ENCODE data around the gene PPP1R3G. TPM values are rescaled to one million over a fixed set of nuclear protein-coding genes. Genes with fewer than 3 reads are reported as not detected.
"Not testable (repeated sequence)": the region's sequence is repeated elsewhere in the genome, so short reads cannot be mapped to it uniquely, and the experiment has no call there.

PPP1R3G gene
- total RNA-seq, 1 experiment from 2014 or later, result 0.15 TPM

- Mint-ChIP-seq H3K36me3 (peaks cover 16% of the 10 kb centered on the region), H3K27me3 (ENCODE audit: low read depth) (peaks cover 4% of the 10 kb centered on the region), H3K4me3 (no peak overlapping the region), H3K27ac (no peak overlapping the region), H3K4me1 (peaks cover 9% of the 10 kb centered on the region), H3K9me3 (peaks cover 31% of the 10 kb centered on the region)
- no peak for ATAC-seq
- DNase-seq (ENCODE audit: low spot score), result no peak
- POLR2A ChIA-PET, result no interaction called here
- TF ChIP-seq MYBL2 (CRISPR knock-in tag; IDR thresholded peaks at IDR 0.05) (no peak), FOXJ3 (CRISPR knock-in tag; IDR thresholded peaks at IDR 0.05; ENCODE audit: borderline replicate concordance) (no peak)
- CTCF ChIA-PET, result interaction anchor here (0.6 to 1.2 kb wide), 3 partner anchors 25 to 456 kb away, joined by 3 read pairs; no protein-coding TSS in a partner anchor
Observed at GRCh38 chr6:5055118-5055517, 30.0 kb upstream of the PPP1R3G start.

GRCh38 chr6:5058254-5058653, 26.9 kb upstream of the PPP1R3G start:
- ATAC-seq (no peak), DNase-seq (ENCODE audit: low spot score) (no peak)
- Mint-ChIP-seq H3K27me3 (ENCODE audit: low read depth) (no peaks in the 10 kb centered on the region), H3K4me3 (no peak overlapping the region), H3K36me3 (no peaks in the 10 kb centered on the region), H3K9me3 (peaks cover 12% of the 10 kb centered on the region), H3K27ac (no peak overlapping the region), H3K4me1 (peaks cover 9% of the 10 kb centered on the region)
- POLR2A ChIA-PET, result interaction anchor here (0.7 kb wide), 1 partner anchor 663 kb away, joined by 3 read pairs; no protein-coding TSS in a partner anchor
- CTCF ChIA-PET, result interaction anchor here (1.0 to 2.4 kb wide), 11 partner anchors 15 to 340 kb away, joined by 3 to 25 read pairs (median 7); partner anchors contain the start of gene PPP1R3G
- TF ChIP-seq ZNF425 (CRISPR knock-in tag; conservative IDR thresholded peaks at IDR 0.05), result no peak
- no peak for TF ChIP-seq ZNF317 (CRISPR knock-in tag; IDR thresholded peaks at IDR 0.05; ENCODE audit: borderline replicate concordance, low read depth)
- TF ChIP-seq NR3C1 (CRISPR knock-in tag; conservative IDR thresholded peaks at IDR 0.05; ENCODE audit: low read depth), result no peak
- TF ChIP-seq SP1 (CRISPR knock-in tag; conservative IDR thresholded peaks at IDR 0.05), result no peak
- no peak for TF ChIP-seq JAZF1 (CRISPR knock-in tag; IDR thresholded peaks at IDR 0.05)
- no peak for TF ChIP-seq E2F5 (CRISPR knock-in tag; IDR thresholded peaks at IDR 0.05)
- TF ChIP-seq ZNF396 (CRISPR knock-in tag; IDR thresholded peaks at IDR 0.05; ENCODE audit: borderline replicate concordance), result no peak
- TF ChIP-seq FOXJ3 (CRISPR knock-in tag; IDR thresholded peaks at IDR 0.05; ENCODE audit: borderline replicate concordance), result no peak
- TF ChIP-seq TCF7 (CRISPR knock-in tag; IDR thresholded peaks at IDR 0.05; ENCODE audit: low read depth), result no peak
- no peak for TF ChIP-seq NR2C2 (CRISPR knock-in tag; IDR thresholded peaks at IDR 0.05)

- no peak for TF ChIP-seq CREM (CRISPR knock-in tag; IDR thresholded peaks at IDR 0.05)
- TF ChIP-seq ZBTB21 (CRISPR knock-in tag; IDR thresholded peaks at IDR 0.05; ENCODE audit: borderline replicate concordance), result no peak
- TF ChIP-seq RORB (CRISPR knock-in tag; IDR thresholded peaks at IDR 0.05), result no peak
- TF ChIP-seq NR1H2 (CRISPR knock-in tag; IDR thresholded peaks at IDR 0.05), result no peak
- TF ChIP-seq GABPB1 (CRISPR knock-in tag; IDR thresholded peaks at IDR 0.05), result peak; percentile 82
Observed at GRCh38 chr6:5059036-5059896, 25.9 kb upstream of the PPP1R3G start.

GRCh38 chr6:5060439-5060838, 24.7 kb upstream of the PPP1R3G start:
- ATAC-seq; CTCF ChIA-PET; H3K4me3 Mint-ChIP-seq; H3K27ac Mint-ChIP-seq; H3K27me3 Mint-ChIP-seq (ENCODE audit: low read depth); POLR2A ChIA-PET; DNase-seq (ENCODE audit: low spot score); H3K9me3 Mint-ChIP-seq; H3K36me3 Mint-ChIP-seq; H3K4me1 Mint-ChIP-seq: not testable (repeated sequence)
- peak; percentile 82 for TF ChIP-seq ZNF317 (CRISPR knock-in tag; IDR thresholded peaks at IDR 0.05; ENCODE audit: borderline replicate concordance, low read depth)

More at GRCh38 chr6:5059036-5059896, 25.9 kb upstream of the PPP1R3G start:
- Mint-ChIP-seq H3K27me3 (ENCODE audit: low read depth) (no peaks in the 10 kb centered on the region), H3K36me3 (no peaks in the 10 kb centered on the region), H3K9me3 (peaks cover 12% of the 10 kb centered on the region), H3K27ac (no peak overlapping the region), H3K4me3 (no peak overlapping the region), H3K4me1 (peaks cover 5% of the 10 kb centered on the region)
- ChIA-PET POLR2A (no interaction called here), CTCF (interaction anchor here (0.7 to 1.0 kb wide), 2 partner anchors 84 to 116 kb away, joined by 4 read pairs; no protein-coding TSS in a partner anchor)
- DNase-seq (ENCODE audit: low spot score) (no peak), ATAC-seq (no peak)
